Measurements from ENCODE around the gene AKR1C1.
"Not testable (repeated sequence)": the region's sequence is repeated elsewhere in the genome, so short reads cannot be mapped to it uniquely, and the experiment has no call there.

AKR1C1 gene

GRCh38 chr10:4945766-4946717, 17.2 kb upstream of the AKR1C1 start:
- H3K27ac ChIP-seq = no peak overlapping the region
- no peak for TF ChIP-seq ZFX (IDR thresholded peaks at IDR 0.05; ENCODE audit: borderline replicate concordance)
- TF ChIP-seq CTCF (IDR thresholded peaks at IDR 0.05) = no peak

GRCh38 chr10:4947039-4947634, 16.1 kb upstream of the AKR1C1 start:
- TF ChIP-seq ZFX (IDR thresholded peaks at IDR 0.05; ENCODE audit: borderline replicate concordance) (no peak), CTCF (IDR thresholded peaks at IDR 0.05) (no peak)
- no peak overlapping the region for H3K27ac ChIP-seq

GRCh38 chr10:4947635-4948596, 15.3 kb upstream of the AKR1C1 start:
- TF ChIP-seq ZFX (IDR thresholded peaks at IDR 0.05; ENCODE audit: borderline replicate concordance) (no peak), CTCF (IDR thresholded peaks at IDR 0.05) (no peak)
- no peak overlapping the region for H3K27ac ChIP-seq

- H3K27ac ChIP-seq = not testable (repeated sequence)
Observed at GRCh38 chr10:4951512-4952162, 11.6 kb upstream of the AKR1C1 start.

GRCh38 chr10:4953405-4953804, 9.8 kb upstream of the AKR1C1 start:
- TF ChIP-seq CTCF (IDR thresholded peaks at IDR 0.05) (no peak), ZFX (IDR thresholded peaks at IDR 0.05; ENCODE audit: borderline replicate concordance) (no peak)

GRCh38 chr10:4956088-4956487, 7.1 kb upstream of the AKR1C1 start:
- H3K27ac ChIP-seq = not testable (repeated sequence)

More at GRCh38 chr10:4953405-4953804, 9.8 kb upstream of the AKR1C1 start:
- no peak overlapping the region for H3K27ac ChIP-seq

- H3K27ac ChIP-seq = not testable (repeated sequence)
Observed at GRCh38 chr10:4956955-4957645, 6.1 kb upstream of the AKR1C1 start.

- H3K27ac ChIP-seq = not testable (repeated sequence)
Observed at GRCh38 chr10:4961558-4961957, 1.7 kb upstream of the AKR1C1 start.

- not testable (repeated sequence) for H3K27ac ChIP-seq
Observed at GRCh38 chr10:4962308-4962707, 907 bp upstream of the AKR1C1 start.

GRCh38 chr10:4963815-4964154, 570 bp downstream of the AKR1C1 start:
- not testable (repeated sequence) for H3K27ac ChIP-seq

- H3K27ac ChIP-seq = not testable (repeated sequence)
Observed at GRCh38 chr10:4965763-4966162, 2.5 kb downstream of the AKR1C1 start.

- H3K27ac ChIP-seq = not testable (repeated sequence)
Observed at GRCh38 chr10:4967189-4967588, 4.0 kb downstream of the AKR1C1 start.

- H3K27ac ChIP-seq = not testable (repeated sequence)
Observed at GRCh38 chr10:4969289-4969688, 6.1 kb downstream of the AKR1C1 start.

- H3K27ac ChIP-seq = not testable (repeated sequence)
Observed at GRCh38 chr10:4970362-4970761, 7.1 kb downstream of the AKR1C1 start.
